Stimulated activated CD8-positive, alpha-beta memory T cell treated with anti-CD3 and anti-CD28 coated beads, Interleukin-12 subunit alpha, Interleukin-12 subunit beta, amount 100 ng/mL, for 24 hours (primary cell): Measurements from ENCODE around the gene RICTOR.
A peak's percentile ranks its signal among the peaks of the same experiment; 100 is the strongest.

Experiments
- DNase-seq: peaks from one replicate; pipeline ENCODE4 v3.0.0-alpha.2; 2020; ENCODE audit errors: extremely low read depth

Gene RICTOR

GRCh38 chr5:39100301-39100850 is 26.2 kb upstream of the RICTOR start:
- no peak for DNase-seq

GRCh38 chr5:39099831-39100230 is 25.6 kb upstream of the RICTOR start:
- DNase-seq = no peak

- no peak for DNase-seq
These were observed 19.2 kb upstream of the RICTOR start for GRCh38 chr5:39093352-39093751.

GRCh38 chr5:39092581-39093351 is 18.6 kb upstream of the RICTOR start:
- no peak for DNase-seq

GRCh38 chr5:39091940-39092580 is 17.9 kb upstream of the RICTOR start:
- DNase-seq = no peak

GRCh38 chr5:39083968-39084367 is 9.8 kb upstream of the RICTOR start:
- DNase-seq = no peak

GRCh38 chr5:39082995-39083394 is 8.8 kb upstream of the RICTOR start:
- DNase-seq = no peak

GRCh38 chr5:39080597-39081204 is 6.5 kb upstream of the RICTOR start:
- DNase-seq = no peak

GRCh38 chr5:39080168-39080567 is 6.0 kb upstream of the RICTOR start:
- DNase-seq = no peak

GRCh38 chr5:39079147-39079546 is 4.9 kb upstream of the RICTOR start:
- no peak for DNase-seq

GRCh38 chr5:39076757-39077728 is 2.8 kb upstream of the RICTOR start:
- DNase-seq = no peak

GRCh38 chr5:39076101-39076756 is 2.0 kb upstream of the RICTOR start:
- no peak for DNase-seq

- DNase-seq = no peak
These were observed 507 bp downstream of the RICTOR start for GRCh38 chr5:39073767-39074016.

- DNase-seq = peak; percentile 11
These were observed 1.1 kb downstream of the RICTOR start for GRCh38 chr5:39072925-39073766.

- DNase-seq = no peak
These were observed 6.1 kb downstream of the RICTOR start for GRCh38 chr5:39068099-39068498.

- no peak for DNase-seq
These were observed 9.7 kb downstream of the RICTOR start for GRCh38 chr5:39064450-39064849.

GRCh38 chr5:39063037-39063436 is 11.2 kb downstream of the RICTOR start:
- DNase-seq = no peak

GRCh38 chr5:39062530-39062929 is 11.7 kb downstream of the RICTOR start:
- DNase-seq = no peak

GRCh38 chr5:39062104-39062503 is 12.1 kb downstream of the RICTOR start:
- no peak for DNase-seq

- DNase-seq = no peak
These were observed 15.1 kb downstream of the RICTOR start for GRCh38 chr5:39059064-39059463.
